Activated B cell treated with CpG ODN at 0.5 μM for 24 hours (primary cell): ENCODE data around the gene IFIH1. TPM values are rescaled to one million over a fixed set of nuclear protein-coding genes. Genes with fewer than 3 reads are reported as not detected.

Experiments used
- ATAC-seq: fragments of 200-7000 bp; cut with Tn5 transposase; one replicate; pipeline ENCODE4 v1.10.0; 2021; ENCODE audit warnings: low read depth, mild to moderate bottlenecking, moderate library complexity
- CTCF ChIA-PET: fragments of 350-600 bp; sonication (Branson Sonifier 250); formaldehyde crosslinking; loops from one replicate; lab custom pipeline; 2021; ENCODE audit warnings: antibody characterized with exemption; lab: Charles Lee
- POLR2A ChIA-PET: fragments of 350-600 bp; sonication (Branson Sonifier 250); formaldehyde crosslinking; loops from one replicate; lab custom pipeline; 2021; ENCODE audit warnings: antibody characterized with exemption; lab: Charles Lee
- DNase-seq: peaks from one replicate; pipeline ENCODE4 v3.0.0; 2022
- H3K27ac Mint-ChIP-seq: one replicate; pipeline ENCODE4 v1.8.0; 2020; ENCODE audit warnings: mixed read lengths
- H3K27me3 Mint-ChIP-seq: one replicate; pipeline ENCODE4 v1.8.0; 2021; ENCODE audit warnings: mixed read lengths
- H3K36me3 Mint-ChIP-seq: one replicate; pipeline ENCODE4 v1.8.0; 2021; ENCODE audit warnings: low read depth, mixed read lengths
- H3K4me1 Mint-ChIP-seq: one replicate; pipeline ENCODE4 v1.8.0; 2021; ENCODE audit warnings: mixed read lengths
- H3K4me3 Mint-ChIP-seq: one replicate; pipeline ENCODE4 v1.8.0; 2020; ENCODE audit warnings: mild to moderate bottlenecking, mixed read lengths
- H3K9me3 Mint-ChIP-seq: one replicate; pipeline ENCODE4 v1.8.0; 2020; ENCODE audit warnings: mixed read lengths
- CTCF ChIP-seq: fragments of 200-600 bp; IDR thresholded peaks from one replicate; pipeline ENCODE4 v1.8.0; 2022; ENCODE audit warnings: antibody characterized with exemption, mild to moderate bottlenecking
- intact Hi-C: fragments of 100-400 bp; cut with micrococcal nuclease; formaldehyde crosslinking; loops from one replicate; pipeline ENCODE4 v1.15.1; 2024
- total RNA-seq: library from RNA; stranded (reverse); gene quantifications from 2 replicates; pipeline ENCODE4 v1.2.3, GENCODE V29; 2022

IFIH1 gene
- total RNA-seq, 1 donor from 2014 or later = 63.0 TPM

GRCh38 chr2:162230761-162231160 is 87.7 kb downstream of the IFIH1 start:
- CTCF ChIA-PET = interaction anchor here (3.2 kb wide), 1 partner anchor 10 kb away, joined by 18 read pairs; no protein-coding TSS in a partner anchor
- H3K4me3 Mint-ChIP-seq = no peak overlapping the region

GRCh38 chr2:162226836-162227235 is 91.6 kb downstream of the IFIH1 start:
- Mint-ChIP-seq H3K36me3 (no peaks in the 10 kb centered on the region), H3K4me3 (no peak overlapping the region), H3K4me1 (no peaks in the 10 kb centered on the region), H3K27me3 (peaks cover 2% of the 10 kb centered on the region), H3K9me3 (no peaks in the 10 kb centered on the region), H3K27ac (no peak overlapping the region)
- DNase-seq (no peak), ATAC-seq (no peak)
- ChIA-PET CTCF (interaction anchor here (0.7 to 1.2 kb wide), 2 partner anchors 71 to 108 kb away, joined by 3 to 8 read pairs; no protein-coding TSS in a partner anchor), POLR2A (no interaction called here)
- intact Hi-C loops = no loop called here
- no peak for TF ChIP-seq CTCF

More at GRCh38 chr2:162230761-162231160, 87.7 kb downstream of the IFIH1 start:
- ATAC-seq (no peak), DNase-seq (no peak)
- TF ChIP-seq CTCF = no peak
- H3K27ac Mint-ChIP-seq = no peak overlapping the region
- no peaks in the 10 kb centered on the region for H3K9me3 Mint-ChIP-seq
- H3K36me3 Mint-ChIP-seq = no peaks in the 10 kb centered on the region
- H3K27me3 Mint-ChIP-seq = peaks cover 2% of the 10 kb centered on the region
- intact Hi-C loops = no loop called here
- no peaks in the 10 kb centered on the region for H3K4me1 Mint-ChIP-seq
- POLR2A ChIA-PET = no interaction called here

- no peaks in the 10 kb centered on the region for H3K9me3 Mint-ChIP-seq
- no peak overlapping the region for H3K4me3 Mint-ChIP-seq
- H3K36me3 Mint-ChIP-seq = no peaks in the 10 kb centered on the region
- peaks cover 15% of the 10 kb centered on the region for H3K27me3 Mint-ChIP-seq
- TF ChIP-seq CTCF = peak; percentile 40
- POLR2A ChIA-PET = no interaction called here
- intact Hi-C loops = loop anchor here (1.0 kb wide), 2 partner anchors 77 to 113 kb away; no protein-coding TSS in a partner anchor
- no peaks in the 10 kb centered on the region for H3K4me1 Mint-ChIP-seq
- no peak overlapping the region for H3K27ac Mint-ChIP-seq
- CTCF ChIA-PET = interaction anchor here (0.7 to 5.8 kb wide), 16 partner anchors 10 to 213 kb away, joined by 3 to 64 read pairs (median 5); partner anchors contain the start of gene GCA
- peak; percentile 35 for DNase-seq
- peak; percentile 64 for ATAC-seq
Observed at GRCh38 chr2:162221064-162221463, 97.4 kb downstream of the IFIH1 start.

- no peak overlapping the region for H3K4me3 Mint-ChIP-seq
Observed at GRCh38 chr2:162220368-162220767, 98.1 kb downstream of the IFIH1 start.

More at GRCh38 chr2:162220368-162220767, 98.1 kb downstream of the IFIH1 start:
- ATAC-seq = no peak
- peaks cover 15% of the 10 kb centered on the region for H3K27me3 Mint-ChIP-seq
- H3K36me3 Mint-ChIP-seq = no peaks in the 10 kb centered on the region
- no peak for TF ChIP-seq CTCF
- ChIA-PET POLR2A (no interaction called here), CTCF (interaction anchor here (0.8 to 5.8 kb wide), 12 partner anchors 9 to 123 kb away, joined by 3 to 64 read pairs (median 6); partner anchors contain the start of gene GCA)
- H3K4me1 Mint-ChIP-seq = no peaks in the 10 kb centered on the region
- intact Hi-C loops = no loop called here
- no peak for DNase-seq
- H3K9me3 Mint-ChIP-seq = no peaks in the 10 kb centered on the region
- no peak overlapping the region for H3K27ac Mint-ChIP-seq
